ENCODE measurements around the gene PLLP. TPM values are rescaled to one million over a fixed set of nuclear protein-coding genes. Genes with fewer than 3 reads are reported as not detected.

The PLLP gene
- total RNA-seq, 2 donors from 2014 or later: 5.9 to 9.1 TPM

DNA sequence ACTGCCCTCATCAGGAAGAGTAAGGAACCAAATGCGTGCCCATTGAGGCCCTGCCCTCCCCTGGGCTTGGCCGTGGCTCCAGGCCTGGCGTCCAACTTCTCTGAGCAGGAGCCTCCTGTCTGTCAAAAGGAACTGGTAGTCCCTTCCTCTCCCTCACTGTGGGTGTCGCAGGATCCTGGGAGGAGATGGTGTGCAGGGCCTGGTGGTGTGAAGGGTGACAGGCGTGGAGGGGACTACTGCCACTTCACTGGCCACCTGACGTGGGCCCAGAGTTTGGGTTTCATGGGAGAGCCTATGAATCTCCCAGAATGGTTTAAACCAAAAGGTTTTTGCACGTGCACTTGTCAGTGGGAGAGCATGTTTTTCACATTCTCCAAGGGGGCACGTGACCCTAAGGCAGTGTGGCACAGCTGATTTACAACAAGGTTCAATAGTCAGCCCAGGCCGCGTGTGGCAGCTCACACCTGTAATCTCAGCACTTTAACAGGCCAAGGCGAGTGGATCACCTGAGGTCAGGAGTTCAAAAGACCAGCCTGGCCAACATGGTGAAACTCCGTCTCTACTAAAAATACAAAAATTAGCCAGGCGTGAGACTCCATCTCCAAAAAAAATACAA lies 26.9 kb downstream of the PLLP start:
- H3K36me3 Mint-ChIP-seq (ENCODE audit: low read depth): peaks cover 19% of the 10 kb centered on the region
- Histone ChIP-seq H3K36me3 (ENCODE audit: control insufficient read depth, insufficient read depth, low read length) (peaks cover 17% of the 10 kb centered on the region), H3K9ac (ENCODE audit: extremely low read depth, low read length, poor library complexity, severe bottlenecking) (no peak overlapping the region), H3K27me3 (ENCODE audit: control insufficient read depth, insufficient read depth, low read length, poor library complexity, severe bottlenecking) (no peaks in the 10 kb centered on the region), H3K4me3 (ENCODE audit: low read length) (no peak overlapping the region), H3K4me1 (ENCODE audit: control insufficient read depth, insufficient read depth, low read length) (peaks cover 21% of the 10 kb centered on the region), H3K27ac (ENCODE audit: low read depth, low read length) (no peak overlapping the region), H3K9me3 (ENCODE audit: control insufficient read depth, low read length) (peaks cover 6% of the 10 kb centered on the region)
- H3K4me1 Mint-ChIP-seq: peaks cover 32% of the 10 kb centered on the region
- DNase-seq: no peak
- no peaks in the 10 kb centered on the region for H3K27me3 Mint-ChIP-seq (ENCODE audit: insufficient read depth)
- no peak for TF ChIP-seq CTCF (conservative IDR thresholded peaks at IDR 0.05)
- no peak overlapping the region for H3K4me3 Mint-ChIP-seq
- H3K27ac Mint-ChIP-seq: no peak overlapping the region
- H3K9me3 Mint-ChIP-seq: peaks cover under 1% of the 10 kb centered on the region
- WGBS, 2 experiments (ENCODE audit: insufficient coverage in 1 of 2, insufficient read length in 1 of 2): 89 to 95% methylated on average over 6 to 13 of the region's 13 CpGs

DNA sequence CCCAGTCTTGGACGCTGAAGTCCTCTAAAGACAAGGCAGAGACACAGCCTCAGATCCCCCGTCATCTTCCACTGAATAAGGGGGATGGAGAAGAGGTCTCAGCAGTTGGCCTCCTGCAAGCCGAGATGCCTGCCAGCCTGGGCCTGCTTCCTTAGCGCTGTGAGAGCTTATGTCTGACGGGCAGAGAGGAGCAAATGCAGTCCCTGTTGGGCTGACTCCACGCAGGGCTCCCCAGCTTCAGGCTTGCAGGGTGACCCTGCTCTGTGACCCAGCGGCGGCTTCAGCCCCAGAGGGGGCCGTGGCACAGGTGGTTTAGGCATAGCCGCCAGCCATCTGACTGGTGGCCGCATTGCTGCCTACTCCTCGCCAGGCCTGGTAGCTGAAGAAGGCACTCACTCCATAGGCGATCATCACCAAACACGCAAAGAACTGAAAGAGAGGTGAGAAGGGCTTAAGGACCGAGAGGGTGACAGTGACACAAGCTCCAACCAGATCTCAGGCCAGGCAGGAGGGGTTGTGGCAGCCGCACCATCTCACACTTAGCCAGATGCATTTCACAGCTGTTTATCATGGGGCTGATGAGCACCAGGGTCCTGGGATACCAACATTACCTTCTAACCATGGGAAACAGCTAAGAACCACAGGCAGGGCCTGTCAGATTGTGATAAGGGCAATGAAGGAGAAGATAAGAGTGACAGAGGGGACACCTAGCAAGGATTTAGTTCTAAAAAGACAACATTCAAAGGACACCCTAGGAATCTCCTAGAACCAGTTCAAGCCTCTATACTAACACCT lies 27.7 kb downstream of the PLLP start:
- 85 to 86% methylated on average over 14 to 16 of the region's 16 CpGs for WGBS, 2 experiments (ENCODE audit: insufficient coverage in 1 of 2, insufficient read length in 1 of 2)
- Mint-ChIP-seq H3K4me1 (peaks cover 32% of the 10 kb centered on the region), H3K9me3 (peaks cover 7% of the 10 kb centered on the region), H3K4me3 (no peak overlapping the region), H3K27ac (no peak overlapping the region), H3K27me3 (ENCODE audit: insufficient read depth) (no peaks in the 10 kb centered on the region), H3K36me3 (ENCODE audit: low read depth) (peaks cover 26% of the 10 kb centered on the region)
- no peak for TF ChIP-seq CTCF (conservative IDR thresholded peaks at IDR 0.05)
- Histone ChIP-seq H3K9me3 (ENCODE audit: control insufficient read depth, low read length) (peaks cover 12% of the 10 kb centered on the region), H3K4me3 (ENCODE audit: low read length) (no peak overlapping the region), H3K27ac (ENCODE audit: low read depth, low read length) (no peak overlapping the region), H3K4me1 (ENCODE audit: control insufficient read depth, insufficient read depth, low read length) (peaks cover 21% of the 10 kb centered on the region), H3K9ac (ENCODE audit: extremely low read depth, low read length, poor library complexity, severe bottlenecking) (no peak overlapping the region), H3K36me3 (ENCODE audit: control insufficient read depth, insufficient read depth, low read length) (peaks cover 24% of the 10 kb centered on the region), H3K27me3 (ENCODE audit: control insufficient read depth, insufficient read depth, low read length, poor library complexity, severe bottlenecking) (no peaks in the 10 kb centered on the region)
- DNase-seq: peak; percentile 77

DNA sequence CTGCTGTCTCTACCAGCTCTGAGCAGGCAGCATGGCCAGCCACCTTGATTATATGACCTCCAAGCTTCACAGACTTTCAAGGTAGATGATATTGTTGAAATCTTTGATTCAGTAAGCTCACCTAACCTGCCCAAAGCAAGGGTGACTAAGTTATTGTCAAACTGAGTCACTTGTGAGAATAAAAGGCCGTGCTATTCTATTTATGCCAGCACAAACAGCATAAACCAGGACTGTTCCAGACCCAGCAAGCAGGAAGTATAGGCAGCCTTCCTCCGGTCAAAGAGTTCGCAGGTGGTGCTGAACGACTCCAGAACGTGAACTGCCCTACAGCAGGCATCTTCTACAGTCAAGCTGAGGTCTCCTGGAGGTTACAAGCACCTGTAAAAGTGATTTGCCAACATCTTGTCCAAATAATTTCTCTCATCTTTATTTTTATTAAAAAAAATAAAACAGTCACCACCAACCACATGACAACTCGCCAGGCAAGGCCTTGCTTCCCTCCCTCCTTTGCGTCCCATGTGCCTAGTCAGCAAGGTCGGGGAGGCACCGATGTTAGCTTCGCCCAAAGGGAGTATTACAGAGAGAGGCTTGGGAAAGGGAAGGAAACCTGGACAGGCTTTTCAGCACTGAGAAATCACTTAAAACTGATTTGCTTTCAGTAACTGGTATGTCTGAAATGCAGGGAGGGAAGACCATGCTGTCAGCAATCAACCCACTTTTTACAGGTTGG lies 28.6 kb downstream of the PLLP start:
- no peak for TF ChIP-seq CTCF (conservative IDR thresholded peaks at IDR 0.05)
- no peak for DNase-seq
- Histone ChIP-seq H3K9ac (ENCODE audit: extremely low read depth, low read length, poor library complexity, severe bottlenecking) (no peak overlapping the region), H3K4me1 (ENCODE audit: control insufficient read depth, insufficient read depth, low read length) (peaks cover 21% of the 10 kb centered on the region), H3K27me3 (ENCODE audit: control insufficient read depth, insufficient read depth, low read length, poor library complexity, severe bottlenecking) (no peaks in the 10 kb centered on the region), H3K9me3 (ENCODE audit: control insufficient read depth, low read length) (peaks cover 12% of the 10 kb centered on the region), H3K27ac (ENCODE audit: low read depth, low read length) (no peak overlapping the region), H3K36me3 (ENCODE audit: control insufficient read depth, insufficient read depth, low read length) (peaks cover 31% of the 10 kb centered on the region), H3K4me3 (ENCODE audit: low read length) (no peak overlapping the region)
- no peak overlapping the region for H3K27ac Mint-ChIP-seq
- peaks cover 7% of the 10 kb centered on the region for H3K9me3 Mint-ChIP-seq
- H3K4me1 Mint-ChIP-seq: peaks cover 32% of the 10 kb centered on the region
- H3K4me3 Mint-ChIP-seq: no peak overlapping the region
- peaks cover 34% of the 10 kb centered on the region for H3K36me3 Mint-ChIP-seq (ENCODE audit: low read depth)
- no peaks in the 10 kb centered on the region for H3K27me3 Mint-ChIP-seq (ENCODE audit: insufficient read depth)
- 94 to 98% methylated on average over 10 of the region's 10 CpGs for WGBS, 2 experiments (ENCODE audit: insufficient coverage in 1 of 2, insufficient read length in 1 of 2)
